Activated effector memory CD4-positive, alpha-beta T cell treated with anti-CD3 and anti-CD28 coated beads, Interleukin-2, amount 50 U/mL, for 16 hours (primary cell): ENCODE results near the gene MRM2.

Experiments used
- DNase-seq: peaks from one replicate; pipeline ENCODE4 v3.0.0-alpha.2; 2020

The MRM2 gene

DNA sequence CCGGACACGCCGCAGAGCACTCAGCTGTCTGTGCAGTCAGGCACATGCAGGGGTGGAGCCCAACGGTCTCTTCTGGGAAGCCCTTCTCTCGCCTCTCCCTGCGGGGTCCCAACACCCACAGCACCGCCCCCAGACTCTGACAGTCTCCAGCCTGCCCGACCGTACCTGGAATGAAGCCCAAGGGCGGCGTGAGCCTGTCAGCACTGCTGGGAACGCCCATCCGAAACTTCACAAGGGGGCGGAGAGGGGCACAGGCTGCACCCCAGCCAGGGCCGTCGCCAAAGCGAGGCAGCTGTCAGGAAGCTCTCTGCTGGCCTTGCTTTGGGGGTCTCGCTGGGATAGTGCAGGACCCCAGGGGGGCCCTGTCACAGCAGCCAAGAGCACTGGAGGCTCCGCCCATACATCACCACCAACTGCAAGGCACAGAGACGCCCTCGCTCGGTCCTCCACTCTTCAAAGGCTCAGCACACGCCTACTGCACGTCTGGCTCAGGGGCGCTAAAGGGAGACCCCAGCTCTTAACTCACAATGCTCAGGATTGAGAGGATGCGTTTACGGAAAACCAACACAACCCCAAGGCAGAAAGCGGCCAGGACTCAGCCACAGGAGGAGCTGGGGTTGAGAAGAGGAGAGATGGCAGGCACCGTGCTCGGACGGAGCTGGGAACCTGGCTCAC, 40.2 kb downstream of the MRM2 start:
- DNase-seq = no peak

DNA sequence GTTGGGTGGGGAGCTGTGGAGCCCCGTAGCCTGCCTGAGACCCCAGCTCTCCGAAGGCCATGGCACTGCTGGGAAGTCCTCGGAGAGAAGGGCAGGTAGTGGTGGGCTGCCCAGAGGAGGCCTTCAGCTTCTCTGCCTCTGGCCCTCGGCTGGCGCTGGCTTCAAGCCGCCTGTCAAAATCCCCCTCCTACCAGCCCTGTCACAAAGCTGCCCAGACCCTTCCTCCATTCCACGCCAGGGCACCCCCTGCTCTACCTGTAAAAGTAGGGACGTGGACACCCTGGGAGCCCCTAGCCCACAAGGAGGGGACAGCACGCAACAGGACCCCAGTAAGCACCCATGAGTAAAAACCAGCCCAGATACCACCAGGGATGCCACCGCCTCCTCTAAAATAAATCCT, 40.9 kb downstream of the MRM2 start:
- no peak for DNase-seq

DNA sequence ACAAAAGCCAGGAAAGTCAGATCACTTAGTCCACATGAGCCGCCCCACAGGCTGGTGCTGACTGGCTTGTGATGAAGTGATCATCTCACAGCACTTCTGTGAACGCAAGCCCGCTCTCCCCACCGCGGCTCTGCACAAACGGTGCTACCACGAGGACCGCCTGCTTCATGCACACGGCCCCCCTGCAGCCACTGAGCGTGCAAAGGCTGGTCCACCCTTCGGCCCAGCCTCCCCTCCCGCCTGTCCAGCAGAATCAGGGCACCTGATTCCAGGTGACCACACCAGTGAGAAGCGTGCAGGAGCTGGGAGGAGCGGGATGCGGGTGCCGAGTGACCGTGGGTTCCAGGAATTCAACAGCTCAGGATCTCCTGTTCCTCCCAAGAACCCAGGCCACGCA, 41.4 kb downstream of the MRM2 start:
- DNase-seq = peak; percentile 59

DNA sequence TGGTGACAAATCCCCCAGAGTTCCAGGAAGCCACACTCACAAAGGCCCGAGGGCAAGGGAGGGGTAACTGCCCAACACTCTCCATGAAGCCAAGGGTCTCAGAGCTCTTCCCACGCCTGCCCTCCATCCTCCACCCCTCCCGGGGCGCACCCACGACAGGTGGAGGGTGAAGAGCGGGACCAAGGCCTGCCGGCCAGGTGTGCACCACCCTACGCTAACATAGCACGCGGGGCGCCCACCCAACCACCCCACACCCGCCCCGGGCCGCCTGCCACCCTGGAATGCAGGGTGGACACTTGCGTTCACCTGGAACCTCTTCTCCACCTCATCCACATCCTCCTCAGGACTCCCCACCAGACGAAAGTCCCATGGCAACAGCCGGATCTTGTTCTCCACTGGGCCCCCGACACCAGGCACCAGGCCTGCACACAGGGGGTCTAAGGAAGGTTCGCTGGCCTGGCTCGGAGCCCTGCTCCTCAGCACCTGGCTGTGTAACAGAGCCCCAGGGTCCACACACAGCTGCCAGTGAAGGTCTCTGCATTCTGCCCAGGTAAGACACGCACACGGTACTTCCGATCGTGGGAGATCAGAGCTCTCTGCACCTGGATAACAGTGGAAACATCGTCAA, 41.9 kb downstream of the MRM2 start:
- peak; percentile 51 for DNase-seq

DNA sequence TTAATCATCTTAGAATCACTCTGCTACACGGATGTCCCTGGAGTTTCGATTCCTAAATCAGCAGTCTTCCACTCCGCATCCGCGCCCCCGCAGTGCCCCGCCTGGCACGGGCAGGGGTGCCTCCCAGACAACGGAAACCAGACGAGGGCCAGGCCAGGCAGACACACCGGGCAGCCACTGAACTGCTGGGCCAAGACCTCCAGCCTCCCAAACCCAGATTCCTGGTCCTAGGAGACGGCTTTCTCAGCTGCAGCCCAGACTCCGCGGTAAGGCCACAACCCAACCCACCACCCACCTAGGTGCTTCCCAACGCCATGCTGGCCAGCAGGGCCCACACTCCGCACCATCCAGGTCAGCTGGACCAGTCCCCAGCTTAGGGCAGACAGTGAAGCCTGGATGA, 42.5 kb downstream of the MRM2 start:
- DNase-seq = no peak

DNA sequence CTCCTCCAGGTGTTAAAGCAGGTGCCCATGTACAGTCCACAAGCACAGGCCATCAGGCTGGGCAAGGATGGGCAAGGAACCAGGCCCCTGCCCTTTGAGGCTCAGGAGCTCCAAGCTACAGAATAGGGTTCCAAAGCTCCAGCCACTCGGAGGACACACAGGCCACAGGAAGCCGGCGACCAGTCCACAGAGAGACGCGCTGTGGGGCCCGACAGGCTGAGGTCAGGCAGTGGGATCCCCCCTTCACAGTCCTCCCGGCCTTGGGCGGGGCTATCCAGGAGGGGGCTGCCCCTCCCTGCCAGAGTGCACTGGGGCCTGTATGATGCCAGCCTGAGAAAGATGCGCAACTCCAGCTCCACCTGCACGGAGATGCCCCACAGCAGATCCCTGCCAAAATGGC, 43.2 kb downstream of the MRM2 start:
- DNase-seq = no peak

DNA sequence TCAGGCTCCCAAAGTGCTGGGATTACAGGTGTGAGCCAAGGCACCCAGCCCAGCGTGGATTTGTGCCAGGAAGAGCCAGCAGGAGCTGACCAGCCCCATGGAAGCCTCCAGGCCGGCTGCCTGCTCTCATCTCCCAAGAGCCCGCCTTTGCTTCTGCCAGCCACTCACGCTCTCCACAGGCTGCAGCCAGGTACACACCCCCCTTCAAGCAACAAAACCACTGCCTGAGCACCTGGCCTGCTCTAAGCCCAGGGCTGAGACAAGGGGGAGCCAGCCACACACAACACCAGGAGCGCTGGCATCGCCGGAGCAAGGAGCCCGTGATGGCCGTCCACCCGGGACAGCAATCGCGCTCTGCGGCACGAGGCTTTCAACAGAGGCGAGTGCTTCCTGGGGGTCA, 43.8 kb downstream of the MRM2 start:
- DNase-seq = no peak

DNA sequence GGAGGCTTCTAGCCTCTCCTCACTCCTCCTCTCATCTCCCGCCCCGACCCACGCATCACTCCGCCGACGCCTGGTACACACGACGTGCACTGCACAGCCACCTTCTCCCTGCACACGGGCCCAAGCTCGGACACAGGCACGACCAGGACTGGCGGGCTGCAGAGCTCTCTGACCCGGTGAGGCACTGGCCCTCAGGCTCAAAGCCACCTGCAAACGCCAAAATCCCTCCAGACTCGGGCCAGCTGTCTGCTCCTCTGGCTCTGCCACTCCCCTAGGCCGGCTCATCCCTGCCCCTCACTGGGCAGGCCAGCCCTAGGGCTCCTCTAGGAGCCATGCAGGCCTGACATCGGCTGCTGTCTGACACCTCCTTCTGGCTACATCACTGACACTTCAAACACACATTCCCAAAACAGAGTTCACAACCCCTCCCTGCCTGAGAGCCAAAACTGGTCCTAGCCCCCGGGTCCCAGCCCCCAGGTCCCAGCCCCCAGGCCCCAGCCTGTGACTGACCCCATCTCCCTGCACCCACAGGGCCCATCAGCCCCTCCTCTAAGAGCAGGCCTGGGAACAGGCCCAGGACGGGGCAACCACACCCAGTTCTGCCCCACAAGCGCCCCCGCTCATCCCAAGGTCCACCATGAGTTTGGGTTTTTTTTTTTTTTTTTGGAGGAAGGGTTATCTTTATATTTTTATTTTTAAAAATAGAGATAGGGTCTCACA, 44.4 kb downstream of the MRM2 start:
- no peak for DNase-seq

DNA sequence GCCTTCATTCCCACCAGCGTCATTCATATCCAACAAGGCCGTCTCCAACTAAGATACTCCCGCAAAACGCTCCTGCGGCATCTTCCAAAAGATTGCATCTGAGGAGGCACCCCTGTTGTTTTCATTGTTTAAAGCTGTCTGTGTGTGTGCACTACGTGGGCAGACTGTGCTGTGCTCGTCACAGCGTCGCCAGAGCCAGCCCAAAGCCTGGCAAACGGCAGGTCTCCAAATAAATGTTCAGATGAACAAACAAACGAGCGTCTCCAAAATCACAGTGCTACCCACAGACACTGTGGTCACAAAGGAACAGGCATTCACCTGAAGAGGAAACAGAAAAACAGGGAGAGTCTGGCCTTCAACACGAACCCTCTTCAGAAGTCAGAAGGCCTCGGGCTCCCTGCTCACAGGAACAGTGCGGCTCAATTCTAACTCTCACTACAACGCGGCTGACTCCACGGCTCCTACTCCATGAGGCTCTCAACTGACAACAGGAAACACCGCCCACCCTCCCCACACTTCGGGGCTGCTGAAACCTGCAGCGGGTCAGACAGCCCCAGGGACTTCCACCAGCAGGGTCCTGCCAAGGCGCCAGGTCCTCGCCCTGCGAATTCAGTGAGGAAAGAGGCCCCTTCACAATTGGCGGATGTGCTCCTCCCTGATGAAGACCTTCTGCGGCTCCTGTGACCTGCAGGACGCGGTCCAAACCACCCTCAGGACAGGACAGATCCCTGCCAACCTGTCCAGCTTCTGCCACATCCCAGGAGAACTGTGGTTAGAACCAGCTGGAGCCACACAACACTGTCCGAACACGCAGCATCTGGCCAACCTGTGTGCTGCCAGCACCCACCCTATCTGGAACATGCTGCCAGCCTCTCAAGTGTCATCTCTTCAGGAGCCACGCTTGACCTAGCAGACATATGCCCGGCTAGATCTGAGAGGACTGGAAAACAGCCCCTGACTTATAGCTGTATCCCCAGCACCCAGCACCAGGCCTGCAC, 45.3 kb downstream of the MRM2 start:
- DNase-seq = peak; percentile 55

DNA sequence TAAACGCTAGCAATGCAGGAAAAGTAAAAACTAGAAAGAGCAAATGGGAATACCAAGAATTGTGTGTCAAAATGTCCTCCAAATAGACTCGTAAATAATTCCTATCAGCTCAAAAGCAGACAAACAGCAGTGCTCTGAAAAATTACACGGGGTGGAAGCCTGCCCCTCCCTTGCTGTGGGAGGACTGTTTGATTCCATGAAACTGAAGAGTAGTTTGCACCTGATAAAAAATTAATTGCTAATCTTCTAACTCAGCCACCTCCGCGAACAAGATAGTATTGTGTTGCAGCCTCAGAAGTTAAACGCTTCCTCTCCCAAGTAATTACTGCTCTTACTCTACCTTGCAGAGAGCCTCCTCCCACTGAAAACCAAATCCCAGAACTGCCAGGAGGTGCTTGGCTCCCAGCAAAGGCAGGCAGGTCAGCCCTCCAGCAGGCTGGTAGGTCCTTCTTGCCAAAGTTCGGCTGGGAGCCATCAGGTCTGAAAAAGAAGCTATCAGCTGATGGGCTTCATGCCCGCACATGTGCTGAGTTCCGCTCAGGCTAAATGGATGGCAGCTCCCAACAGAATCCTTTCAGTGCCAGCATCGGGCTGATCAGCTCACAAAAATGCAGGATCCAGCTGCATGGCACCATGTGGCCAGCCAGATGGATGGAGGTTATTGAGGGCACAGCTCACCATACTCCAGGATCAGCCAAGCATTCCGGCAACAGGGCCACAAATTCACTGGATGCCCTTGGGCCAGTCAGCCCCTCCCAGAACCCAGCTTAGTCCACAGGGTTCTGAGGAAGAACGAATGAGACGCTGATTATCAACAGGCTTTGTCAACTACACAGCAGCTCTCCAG, 46.4 kb downstream of the MRM2 start:
- DNase-seq = no peak

DNA sequence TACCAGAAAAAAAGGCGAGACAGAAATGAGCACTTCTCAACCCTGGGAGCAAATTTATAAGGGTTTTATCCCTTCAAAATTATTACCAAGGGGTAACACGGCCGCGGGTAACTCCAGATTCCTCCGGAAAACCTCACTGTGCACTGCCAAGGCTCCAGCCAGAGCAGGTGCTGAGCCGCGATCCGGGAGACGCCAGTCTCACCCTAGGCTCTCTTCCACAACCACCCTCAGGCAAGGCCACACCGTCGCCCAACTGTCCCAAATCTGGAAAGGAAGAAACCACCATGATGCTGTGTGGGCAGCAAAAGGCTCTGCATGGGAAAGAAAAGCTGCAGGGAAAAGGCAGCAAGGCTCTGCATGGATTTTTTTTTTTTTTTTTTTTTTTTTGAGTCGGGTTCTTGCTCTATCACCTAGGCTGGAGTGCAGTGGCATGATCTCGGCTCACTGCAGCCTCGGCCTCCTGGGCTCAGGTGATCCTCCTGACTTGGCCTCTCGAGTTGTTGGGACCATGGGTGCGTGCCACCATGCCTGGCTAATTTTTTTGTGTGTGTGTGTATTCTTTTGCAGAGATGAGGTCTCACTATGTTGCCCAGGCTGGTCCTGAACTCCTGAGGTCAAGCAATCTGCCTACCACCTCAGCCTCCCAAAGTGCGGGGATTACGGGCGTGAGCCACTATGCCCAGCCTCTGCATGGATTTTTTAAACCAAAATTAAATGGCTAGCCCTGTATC, 48.3 kb downstream of the MRM2 start:
- DNase-seq = no peak

DNA sequence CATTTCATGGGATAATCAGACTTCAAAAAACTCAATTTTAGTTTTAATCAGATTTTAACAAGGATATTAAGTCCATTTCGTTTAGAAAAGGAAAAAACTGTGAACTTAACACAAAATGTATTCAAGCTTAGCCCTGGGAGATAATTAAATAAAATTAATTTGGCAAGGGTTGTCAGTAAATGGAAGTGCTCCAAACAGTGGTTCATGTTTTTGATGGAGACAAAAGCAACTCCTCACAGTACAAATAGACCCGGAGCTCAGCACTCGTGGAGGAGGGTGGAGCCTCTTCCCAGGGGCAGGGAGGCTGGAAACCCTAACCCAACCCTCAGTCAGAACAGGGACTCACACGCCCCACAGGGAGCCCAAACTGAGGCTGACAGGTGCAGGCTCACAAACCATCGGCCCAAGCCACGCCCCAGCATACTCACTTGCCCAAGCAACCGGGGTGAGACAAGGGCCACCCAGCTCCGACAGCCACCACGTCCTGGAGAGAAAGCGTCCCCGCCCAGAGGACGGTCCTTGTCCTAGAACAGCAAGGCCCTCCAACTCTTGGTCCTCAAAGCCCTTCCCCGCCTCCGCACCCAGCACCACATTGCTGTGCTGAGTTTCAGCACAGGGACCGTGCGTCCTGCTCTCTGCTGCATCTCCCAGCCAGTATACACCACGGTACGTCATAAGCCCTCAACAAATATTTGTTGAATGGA, 49.0 kb downstream of the MRM2 start:
- DNase-seq = no peak

DNA sequence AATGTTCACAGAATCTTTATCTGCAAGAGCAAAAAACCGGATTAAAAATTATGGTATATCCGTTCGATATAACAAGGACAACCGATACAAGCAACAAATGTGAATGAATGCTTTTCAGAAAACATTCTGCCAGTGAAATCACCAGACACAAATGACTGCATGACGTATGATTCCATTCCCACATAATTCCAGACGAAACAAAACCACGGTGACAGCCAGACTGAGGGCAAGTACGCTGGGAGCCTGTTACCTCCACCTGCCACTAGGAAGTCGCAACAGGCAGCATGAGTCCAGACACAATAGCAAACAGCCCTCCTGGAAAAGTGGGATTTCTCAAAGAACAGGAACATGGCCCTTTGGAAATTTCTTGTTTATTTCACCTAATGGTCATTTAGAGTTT, 51.0 kb downstream of the MRM2 start:
- no peak for DNase-seq

DNA sequence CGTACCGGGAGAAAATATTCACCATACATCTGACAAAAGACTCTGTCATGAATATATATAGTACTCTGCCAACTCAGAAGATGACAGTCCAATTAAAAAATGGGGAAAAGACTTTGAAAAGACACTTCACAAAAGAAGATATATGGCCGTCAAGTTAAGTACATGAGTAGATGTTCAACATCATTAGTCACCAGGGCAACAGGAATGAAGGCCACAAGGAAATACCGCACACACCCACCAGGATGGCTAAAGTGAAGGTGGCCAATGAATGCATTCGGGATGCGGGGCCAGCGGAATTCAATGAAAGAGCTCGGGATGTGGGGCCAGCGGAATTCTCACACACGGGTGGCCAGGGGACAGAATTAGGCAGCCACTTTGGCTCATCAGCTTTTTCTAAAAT, 51.5 kb downstream of the MRM2 start:
- DNase-seq = no peak

DNA sequence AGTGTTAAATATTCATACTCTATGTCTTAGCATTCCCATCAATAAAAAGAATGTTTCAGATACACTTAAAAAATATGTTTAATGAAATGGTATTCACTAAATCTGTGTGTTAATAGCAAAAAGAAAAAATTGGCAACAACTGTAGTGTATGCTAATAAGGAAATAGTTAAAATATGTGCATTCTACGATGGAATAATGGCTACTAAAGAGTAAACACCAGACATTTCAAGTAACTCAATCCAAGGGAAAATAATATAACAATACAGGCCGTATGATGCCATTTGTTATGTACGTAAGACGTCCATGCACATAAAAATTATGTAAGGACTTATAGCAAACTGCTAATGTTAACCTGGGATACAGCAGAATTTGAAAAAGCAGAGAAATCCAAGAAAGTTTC, 55.8 kb downstream of the MRM2 start:
- DNase-seq = no peak

DNA sequence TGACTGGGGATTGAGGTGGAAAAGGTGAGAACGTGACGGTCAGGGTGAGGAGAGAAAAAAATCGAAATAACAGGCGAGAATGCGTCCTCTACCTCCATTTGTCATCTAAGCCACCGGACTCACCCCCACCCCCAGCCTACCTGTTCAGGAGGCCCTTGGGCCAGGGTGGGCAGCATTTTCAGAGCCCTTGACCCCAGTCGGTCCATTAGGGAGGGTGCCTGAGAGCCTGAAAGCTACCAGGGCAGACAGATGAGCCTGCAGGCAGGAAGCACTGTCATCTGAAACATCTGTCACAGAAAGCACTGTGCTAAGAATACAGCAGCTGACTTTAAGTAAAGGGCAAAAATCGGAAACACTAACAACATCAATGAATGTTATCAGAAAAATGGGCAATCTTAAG, 56.3 kb downstream of the MRM2 start:
- DNase-seq = no peak
